SK-N-SH (cell line): Measurements from ENCODE around the gene TNFSF11. TPM values are rescaled to one million over a fixed set of nuclear protein-coding genes. Genes with fewer than 3 reads are reported as not detected.

ENCODE experiments used
- CTCF ChIA-PET: fragments of 300-600, 350-600 bp; formaldehyde crosslinking; extraction: SDS; loops from one replicate; lab custom pipeline; 2021; lab: Yijun Ruan, JAX
- POLR2A ChIA-PET: fragments of 350-600 bp; sonication (Branson Sonifier 250); formaldehyde crosslinking; extraction: SDS; loops from one replicate; lab custom pipeline; 2020; ENCODE audit warnings: antibody characterized with exemption, inconsistent platforms; lab: Yijun Ruan, JAX
- DNase-seq: peaks from one replicate; pipeline ENCODE4 v3.0.0; 2012
- H2AFZ ChIP-seq: fragments of 200-600 bp; sonication (generic); 2 replicates; pipeline ENCODE4 v1.8.1; 2016; ENCODE audit warnings: antibody characterized with exemption, mild to moderate bottlenecking, low read depth
- H3F3A ChIP-seq: fragments of 200-600 bp; sonication (generic); replicated peaks from 2 replicates; pipeline ENCODE3; 2016; ENCODE audit warnings: antibody characterized with exemption, mild to moderate bottlenecking; ENCODE audit not compliant: insufficient read depth
- H3K27ac ChIP-seq, 2 experiments: fragments of 200-500 bp in 1 of 2; fragments of 200-600 bp in 1 of 2; sonication (Bioruptor generic) in 1 of 2; sonication (generic), shearing (Covaris generic) in 1 of 2; 2 replicates each; pipeline versions ENCODE4 v1.5.1 to v1.6.1; 2014 to 2016; ENCODE audit warnings: low read depth in 2 of 2, inconsistent platforms in 1 of 2, low read length in 1 of 2, mild to moderate bottlenecking in 1 of 2, mixed read lengths in 1 of 2
- H3K27me3 ChIP-seq: fragments of 200-600 bp; sonication (generic), shearing (Covaris generic); 2 replicates; pipeline ENCODE4 v1.6.1; 2016; ENCODE audit warnings: mixed run types; ENCODE audit not compliant: insufficient read depth
- H3K36me3 ChIP-seq, 2 experiments: fragments of 200-500 bp in 1 of 2; fragments of 200-600 bp in 1 of 2; sonication (Bioruptor generic) in 1 of 2; sonication (generic) in 1 of 2; replicated peaks in 1 of 2; 2 replicates each; pipeline versions ENCODE3 to v1.5.1; 2014 to 2016; ENCODE audit warnings: low read length in 1 of 2, mild to moderate bottlenecking in 1 of 2; ENCODE audit not compliant: insufficient read depth in 2 of 2, control insufficient read depth in 1 of 2
- H3K4me1 ChIP-seq, 2 experiments: fragments of 200-500 bp in 1 of 2; fragments of 200-600 bp in 1 of 2; sonication (Bioruptor generic) in 1 of 2; sonication (generic), shearing (Covaris generic) in 1 of 2; 2 replicates each; pipeline versions ENCODE4 v1.5.1 to v1.6.1; 2014 to 2016; ENCODE audit warnings: low read depth in 1 of 2, low read length in 1 of 2, mixed run types in 1 of 2; ENCODE audit not compliant: insufficient read depth in 2 of 2, control insufficient read depth in 1 of 2
- H3K4me2 ChIP-seq: fragments of 200-600 bp; sonication (generic), shearing (Covaris generic); 2 replicates; pipeline ENCODE4 v1.6.1; 2017; ENCODE audit warnings: mixed run types
- H3K4me3 ChIP-seq, 2 experiments: fragments of 200-500 bp in 1 of 2; fragments of 200-600 bp in 1 of 2; sonication (Bioruptor generic) in 1 of 2; sonication (generic), shearing (Covaris generic) in 1 of 2; 2 replicates each; pipeline versions ENCODE4 v1.5.1 to v1.8.1; 2014 to 2016; ENCODE audit warnings: low read depth in 2 of 2, inconsistent platforms in 1 of 2, low read length in 1 of 2, mild to moderate bottlenecking in 1 of 2, mixed read lengths in 1 of 2, moderate library complexity in 1 of 2
- H3K79me2 ChIP-seq: fragments of 200-600 bp; sonication (generic); 2 replicates; pipeline ENCODE4 v1.8.1; 2017; ENCODE audit warnings: mild to moderate bottlenecking; ENCODE audit not compliant: insufficient read depth
- H3K9ac ChIP-seq: fragments of 200-600 bp; sonication (generic); 2 replicates; pipeline ENCODE4 v1.6.1; 2017; ENCODE audit warnings: mixed run types
- H3K9me2 ChIP-seq: fragments of 200-600 bp; sonication (generic); 2 replicates; pipeline ENCODE4 v1.6.1; 2017; ENCODE audit warnings: mixed run types
- H3K9me3 ChIP-seq: fragments of 200-600 bp; sonication (generic); 2 replicates; pipeline ENCODE4 v1.6.1; 2017; ENCODE audit warnings: mixed run types, mild to moderate bottlenecking, moderate library complexity
- H4K20me1 ChIP-seq: fragments of 200-600 bp; sonication (generic); 2 replicates; pipeline ENCODE4 v1.6.1; 2017; ENCODE audit warnings: mild to moderate bottlenecking, mixed run types; ENCODE audit not compliant: insufficient read depth
- ELF1 ChIP-seq: IDR thresholded peaks from 2 replicates; pipeline ENCODE4 v1.4.0; 2012
- EP300 ChIP-seq, 2 experiments: IDR thresholded peaks; 2 replicates each; pipeline versions ENCODE4 v1.4.0 to v1.6.1; 2012; ENCODE audit warnings: borderline replicate concordance in 1 of 2, low read depth in 1 of 2, low read length in 1 of 2
- EZH2phosphoT487 ChIP-seq: fragments of 200-600 bp; sonication (generic); IDR thresholded peaks from 2 replicates; pipeline ENCODE4 v1.6.1; 2017; ENCODE audit warnings: low read depth, mixed run types, mild to moderate bottlenecking, antibody characterized with exemption, moderate library complexity, borderline replicate concordance
- FOXJ3 ChIP-seq: sonication (generic); formaldehyde crosslinking; IDR thresholded peaks from 2 replicates; pipeline ENCODE4 v1.5.1; 2020; ENCODE audit warnings: mild to moderate bottlenecking, missing genetic modification reagents
- GATA2 ChIP-seq: sonication (generic); formaldehyde crosslinking; IDR thresholded peaks from 2 replicates; pipeline ENCODE4 v1.5.0; 2020; ENCODE audit warnings: mild to moderate bottlenecking, missing genetic modification reagents
- JUND ChIP-seq: IDR thresholded peaks from 2 replicates; pipeline ENCODE4 v1.4.0; 2012
- MXI1 ChIP-seq: IDR thresholded peaks from 2 replicates; pipeline ENCODE4 v1.6.1; 2012; ENCODE audit warnings: mild to moderate bottlenecking, low read depth, low read length, improper control_type of control experiment
- NFIC ChIP-seq: IDR thresholded peaks from 2 replicates; pipeline ENCODE4 v1.4.0; 2012; ENCODE audit warnings: borderline replicate concordance
- NRF1 ChIP-seq: IDR thresholded peaks from 2 replicates; pipeline ENCODE4 v1.6.1; 2012; ENCODE audit warnings: low read depth, mild to moderate bottlenecking, low read length
- PBX3 ChIP-seq: IDR thresholded peaks from 2 replicates; pipeline ENCODE4; 2012
- POLR2AphosphoS5 ChIP-seq: IDR thresholded peaks from 2 replicates; pipeline ENCODE4 v1.6.1; 2012; ENCODE audit warnings: low read depth, low read length
- RCOR1 ChIP-seq: fragments of 150-350 bp; IDR thresholded peaks from 2 replicates; pipeline ENCODE4 v1.6.1; 2017; ENCODE audit warnings: antibody characterized with exemption, low read length
- RFX5 ChIP-seq: IDR thresholded peaks from 2 replicates; pipeline ENCODE4 v1.6.1; 2012; ENCODE audit warnings: mild to moderate bottlenecking, improper control_type of control experiment, low read length
- SIN3A ChIP-seq: IDR thresholded peaks from 2 replicates; pipeline ENCODE4 v1.6.1; 2012; ENCODE audit warnings: low read depth, mild to moderate bottlenecking, low read length, moderate library complexity, borderline replicate concordance
- TCF12 ChIP-seq: IDR thresholded peaks from 2 replicates; pipeline ENCODE4 v1.4.0; 2012
- YY1 ChIP-seq: IDR thresholded peaks from 2 replicates; pipeline ENCODE4 v1.4.0; 2012; ENCODE audit warnings: low read depth, mild to moderate bottlenecking
- WGBS: methylation state at CpG from one replicate; pipeline ENCODE4 v1.1.6; 2017; ENCODE audit warnings: low lambda C conversion rate; 5-methylcytosine and 5-hydroxymethylcytosine counted together
- polyA plus RNA-seq, 3 experiments: library from polyadenylated mRNA; depleted of rRNA; stranded (reverse); fragments of >200 nt; gene quantifications; 2 replicates each; pipeline ENCODE4 v1.2.3, GENCODE V29; 2012
- TF ChIP-seq, protein P1 (sequence below): fragments of 200-600 bp; sonication (generic); IDR thresholded peaks from 2 replicates; pipeline ENCODE4 v1.6.1; 2017; ENCODE audit warnings: antibody characterized with exemption, mild to moderate bottlenecking, moderate library complexity
- TF ChIP-seq, protein P2 (sequence below): IDR thresholded peaks from 2 replicates; pipeline ENCODE4 v1.4.0; 2012; ENCODE audit warnings: low read depth, borderline replicate concordance

TNFSF11 gene
- polyA plus RNA-seq, 1 of the 3 experiments (the other 2 are of a cell fraction) = not detected

DNA sequence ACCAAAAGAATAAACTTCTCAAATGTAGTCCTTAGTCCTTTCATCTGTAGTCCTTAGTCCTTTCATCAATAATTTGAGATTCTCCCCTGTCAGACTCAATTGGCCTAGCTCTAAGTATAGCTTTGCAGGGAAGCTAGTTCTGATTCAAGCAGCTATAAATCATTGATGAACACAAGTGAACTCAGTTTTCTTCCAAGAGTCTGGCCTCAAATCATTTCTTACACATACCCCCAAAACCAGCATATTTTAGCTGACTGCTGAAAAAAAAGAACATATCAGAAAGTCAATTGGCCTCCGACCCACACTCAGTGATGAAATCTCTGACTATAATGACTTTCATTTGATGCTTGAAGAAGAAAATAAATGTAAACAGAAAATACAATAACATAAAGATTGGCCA lies 64.9 kb downstream of the TNFSF11 start:
- Histone ChIP-seq H3K36me3 (no peaks in the 10 kb centered on the region), H3F3A (no peaks in the 10 kb centered on the region)
- TF ChIP-seq YY1 (no peak), PBX3 (no peak), ELF1 (no peak), RFX5 (no peak), SIN3A (no peak), EP300 (IDR thresholded peaks at IDR 0.05; ENCODE audit: borderline replicate concordance in 1 of 2, low read depth in 1 of 2, low read length in 1 of 2) (no peak), FOXJ3 (CRISPR knock-in tag) (no peak), MXI1 (no peak), RCOR1 (no peak), TCF12 (no peak), JUND (no peak)
- TF ChIP-seq, all 33 proteins: peak for 0
- no peak for DNase-seq
- no peak overlapping the region for H3K27ac ChIP-seq
- H3K4me1 ChIP-seq = no peaks in the 10 kb centered on the region
- H3K79me2 ChIP-seq = no peaks in the 10 kb centered on the region
- no peaks in the 10 kb centered on the region for H3K9me2 ChIP-seq
- POLR2A ChIA-PET = no interaction called here
- H2AFZ ChIP-seq = no peak overlapping the region
- H3K9me3 ChIP-seq = no peaks in the 10 kb centered on the region
- CTCF ChIA-PET = no interaction called here
- H3K4me2 ChIP-seq = no peak overlapping the region
- H3K27me3 ChIP-seq = no peaks in the 10 kb centered on the region
- H3K4me3 ChIP-seq = no peak overlapping the region
- WGBS = 53% methylated on average over 1 of the region's 1 CpG
- no peak overlapping the region for H3K9ac ChIP-seq
- no peaks in the 10 kb centered on the region for H4K20me1 ChIP-seq

GRCh38 chr13:42643076-42643475 lies 69.1 kb downstream of the TNFSF11 start:
- H3K27ac ChIP-seq = no peak overlapping the region
- TF ChIP-seq NFIC (no peak), PBX3 (no peak), POLR2AphosphoS5 (no peak), RFX5 (no peak), NRF1 (no peak), FOXJ3 (CRISPR knock-in tag) (no peak), GATA2 (CRISPR knock-in tag) (no peak), EZH2phosphoT487 (no peak)
- TF ChIP-seq, protein P1, sequence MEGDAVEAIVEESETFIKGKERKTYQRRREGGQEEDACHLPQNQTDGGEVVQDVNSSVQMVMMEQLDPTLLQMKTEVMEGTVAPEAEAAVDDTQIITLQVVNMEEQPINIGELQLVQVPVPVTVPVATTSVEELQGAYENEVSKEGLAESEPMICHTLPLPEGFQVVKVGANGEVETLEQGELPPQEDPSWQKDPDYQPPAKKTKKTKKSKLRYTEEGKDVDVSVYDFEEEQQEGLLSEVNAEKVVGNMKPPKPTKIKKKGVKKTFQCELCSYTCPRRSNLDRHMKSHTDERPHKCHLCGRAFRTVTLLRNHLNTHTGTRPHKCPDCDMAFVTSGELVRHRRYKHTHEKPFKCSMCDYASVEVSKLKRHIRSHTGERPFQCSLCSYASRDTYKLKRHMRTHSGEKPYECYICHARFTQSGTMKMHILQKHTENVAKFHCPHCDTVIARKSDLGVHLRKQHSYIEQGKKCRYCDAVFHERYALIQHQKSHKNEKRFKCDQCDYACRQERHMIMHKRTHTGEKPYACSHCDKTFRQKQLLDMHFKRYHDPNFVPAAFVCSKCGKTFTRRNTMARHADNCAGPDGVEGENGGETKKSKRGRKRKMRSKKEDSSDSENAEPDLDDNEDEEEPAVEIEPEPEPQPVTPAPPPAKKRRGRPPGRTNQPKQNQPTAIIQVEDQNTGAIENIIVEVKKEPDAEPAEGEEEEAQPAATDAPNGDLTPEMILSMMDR = no peak
- TF ChIP-seq, protein P2, sequence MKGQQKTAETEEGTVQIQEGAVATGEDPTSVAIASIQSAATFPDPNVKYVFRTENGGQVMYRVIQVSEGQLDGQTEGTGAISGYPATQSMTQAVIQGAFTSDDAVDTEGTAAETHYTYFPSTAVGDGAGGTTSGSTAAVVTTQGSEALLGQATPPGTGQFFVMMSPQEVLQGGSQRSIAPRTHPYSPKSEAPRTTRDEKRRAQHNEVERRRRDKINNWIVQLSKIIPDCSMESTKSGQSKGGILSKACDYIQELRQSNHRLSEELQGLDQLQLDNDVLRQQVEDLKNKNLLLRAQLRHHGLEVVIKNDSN = no peak
- CTCF ChIA-PET = interaction anchor here (0.6 kb wide), 1 partner anchor 42 kb away, joined by 3 read pairs; no protein-coding TSS in a partner anchor
- DNase-seq = no peak
- H3K9me2 ChIP-seq = no peaks in the 10 kb centered on the region
- POLR2A ChIA-PET = no interaction called here
- H3K9ac ChIP-seq = no peak overlapping the region
- H3K4me1 ChIP-seq = no peaks in the 10 kb centered on the region
- H2AFZ ChIP-seq = no peak overlapping the region
- H3K79me2 ChIP-seq = no peaks in the 10 kb centered on the region
- no peaks in the 10 kb centered on the region; the same call in 1 of the 2 replicates for H3K27me3 ChIP-seq
- 77% methylated on average over 7 of the region's 14 CpGs for WGBS
- no peaks in the 10 kb centered on the region for H4K20me1 ChIP-seq
- no peaks in the 10 kb centered on the region for H3K36me3 ChIP-seq
- no peak overlapping the region for H3K4me3 ChIP-seq
- no peak overlapping the region for H3K4me2 ChIP-seq
- H3F3A ChIP-seq = no peaks in the 10 kb centered on the region
- H3K9me3 ChIP-seq = no peaks in the 10 kb centered on the region
